Mucosa of stomach (tissue), 1 donor: ENCODE measurements around the gene MMP24.

ENCODE experiments used
- H3K27me3 ChIP-seq: one replicate; pipeline ENCODE4 v1.7.0; 2013; ENCODE audit warnings: mild to moderate bottlenecking, low read length; ENCODE audit not compliant: control insufficient read depth, insufficient read depth
- H3K36me3 ChIP-seq: one replicate; pipeline ENCODE4 v1.7.0; 2013; ENCODE audit warnings: low read length; ENCODE audit not compliant: control insufficient read depth, insufficient read depth
- H3K4me1 ChIP-seq: one replicate; pipeline ENCODE4 v1.7.0; 2013; ENCODE audit warnings: mild to moderate bottlenecking, low read length; ENCODE audit not compliant: control insufficient read depth, insufficient read depth
- H3K4me3 ChIP-seq: one replicate; pipeline ENCODE4 v1.7.0; 2013; ENCODE audit warnings: low read length
- H3K9ac ChIP-seq: one replicate; pipeline ENCODE4 v1.7.0; 2013; ENCODE audit warnings: mild to moderate bottlenecking, low read length, moderate library complexity
- H3K9me3 ChIP-seq: one replicate; pipeline ENCODE4 v1.7.0; 2013; ENCODE audit warnings: mild to moderate bottlenecking, low read length, moderate library complexity; ENCODE audit not compliant: control insufficient read depth
- donor health status: Pancreatic carcinoma.

MMP24 gene

DNA sequence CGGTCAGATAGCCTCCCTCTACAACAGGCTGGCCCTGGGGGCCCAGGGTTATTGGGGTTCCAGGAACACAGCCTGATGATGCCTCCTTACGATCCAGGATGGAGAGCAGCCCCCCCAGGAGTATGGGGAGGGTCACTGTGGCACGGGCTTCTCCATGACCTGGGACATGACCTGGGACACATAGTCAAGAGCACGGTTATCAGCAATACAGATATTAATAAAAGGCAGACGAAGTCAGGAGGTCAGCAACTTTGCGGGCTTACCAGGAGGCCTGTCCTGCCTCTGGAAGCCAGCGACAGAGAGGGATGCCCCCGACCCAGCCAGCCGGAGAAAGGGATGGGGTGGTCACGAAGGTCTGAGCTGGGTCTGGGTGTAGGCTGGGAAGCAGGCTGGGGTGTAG is 50.6 kb downstream of the MMP24 start:
- Histone ChIP-seq H3K27me3 (no peaks in the 10 kb centered on the region), H3K36me3 (peaks cover 3% of the 10 kb centered on the region), H3K4me1 (peaks cover 21% of the 10 kb centered on the region), H3K9me3 (no peaks in the 10 kb centered on the region), H3K9ac (peak overlapping the region; percentile 94), H3K4me3 (peak overlapping the region; percentile 62)

DNA sequence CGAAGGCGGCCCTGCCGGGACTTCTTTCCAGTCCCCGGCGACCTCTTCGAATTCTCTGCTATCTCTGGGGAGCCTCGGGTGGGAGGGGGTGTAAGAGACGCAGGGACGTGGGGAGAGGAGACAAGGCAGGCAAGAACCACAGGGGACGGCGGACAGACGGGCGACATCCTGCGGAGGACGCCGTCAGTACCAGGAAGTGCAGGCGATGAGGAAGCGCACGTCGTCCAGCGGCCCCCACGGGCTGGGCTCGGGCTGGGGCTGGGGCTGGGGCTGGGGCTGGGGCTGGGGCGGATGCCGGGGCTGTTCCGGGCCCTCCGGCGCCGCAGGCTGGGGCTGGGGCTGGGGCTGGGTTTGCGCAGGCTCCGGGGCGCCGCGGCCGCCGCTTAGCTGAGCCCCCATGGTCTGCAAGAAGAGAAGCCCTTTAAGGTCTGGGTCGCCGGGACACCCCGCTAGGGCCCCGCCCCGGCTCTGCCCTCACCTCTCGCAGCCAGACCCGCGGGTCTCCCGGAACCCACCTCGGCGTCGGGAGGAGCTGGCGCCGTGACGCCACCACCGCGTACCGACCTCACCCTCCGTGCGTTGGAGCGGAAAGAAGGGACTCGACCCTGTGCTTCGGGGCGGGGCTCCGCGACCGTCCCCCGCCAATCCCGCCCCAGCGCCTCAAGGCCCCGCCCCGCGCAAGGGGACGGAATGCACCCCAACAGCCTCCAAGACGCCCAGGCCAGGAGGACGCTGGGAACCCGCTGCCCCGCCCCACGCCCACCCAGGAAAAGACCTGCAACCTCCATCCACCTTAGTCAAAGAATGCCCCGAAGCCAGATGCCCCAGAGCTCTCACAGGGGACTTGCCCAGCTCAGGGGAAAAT is 51.3 kb downstream of the MMP24 start, which contains the start of gene MMP24OS:
TSS of gene MMP24OS (minus strand) at position 592 of the 865 bp plus-strand sequence. CDS start at position 399, 193 bp downstream.
- Histone ChIP-seq H3K4me3 (peak within 1 kb of the TSS; percentile 62), H3K36me3 (peaks cover 6% of the 10 kb centered on the region), H3K4me1 (peaks cover 21% of the 10 kb centered on the region), H3K27me3 (no peaks in the 10 kb centered on the region), H3K9ac (peak within 1 kb of the TSS; percentile 94), H3K9me3 (no peaks in the 10 kb centered on the region)

DNA sequence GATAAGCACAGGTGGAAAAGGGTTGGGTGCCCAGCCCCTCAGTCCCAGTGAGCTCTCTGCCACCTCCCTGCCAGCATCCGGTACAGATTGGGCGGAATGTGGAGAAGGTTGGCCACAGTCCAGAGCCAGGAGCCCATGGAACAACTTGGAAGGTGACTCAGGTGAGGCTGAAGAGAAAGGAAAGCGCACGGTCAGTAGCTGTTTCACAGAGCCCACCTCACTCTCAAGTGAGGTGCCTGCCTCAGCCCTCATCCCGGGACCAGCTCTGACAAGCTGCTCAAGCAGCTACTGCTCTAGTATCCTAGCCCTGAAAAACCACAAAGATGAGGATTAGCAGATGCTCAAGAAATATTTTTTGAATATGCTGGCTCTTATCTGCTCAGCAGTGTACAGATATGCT is 52.5 kb downstream of the MMP24 start:
- Histone ChIP-seq H3K9ac (peak overlapping the region; percentile 94), H3K9me3 (no peaks in the 10 kb centered on the region), H3K4me3 (no peak overlapping the region), H3K27me3 (no peaks in the 10 kb centered on the region), H3K36me3 (peaks cover 6% of the 10 kb centered on the region), H3K4me1 (peaks cover 29% of the 10 kb centered on the region)

DNA sequence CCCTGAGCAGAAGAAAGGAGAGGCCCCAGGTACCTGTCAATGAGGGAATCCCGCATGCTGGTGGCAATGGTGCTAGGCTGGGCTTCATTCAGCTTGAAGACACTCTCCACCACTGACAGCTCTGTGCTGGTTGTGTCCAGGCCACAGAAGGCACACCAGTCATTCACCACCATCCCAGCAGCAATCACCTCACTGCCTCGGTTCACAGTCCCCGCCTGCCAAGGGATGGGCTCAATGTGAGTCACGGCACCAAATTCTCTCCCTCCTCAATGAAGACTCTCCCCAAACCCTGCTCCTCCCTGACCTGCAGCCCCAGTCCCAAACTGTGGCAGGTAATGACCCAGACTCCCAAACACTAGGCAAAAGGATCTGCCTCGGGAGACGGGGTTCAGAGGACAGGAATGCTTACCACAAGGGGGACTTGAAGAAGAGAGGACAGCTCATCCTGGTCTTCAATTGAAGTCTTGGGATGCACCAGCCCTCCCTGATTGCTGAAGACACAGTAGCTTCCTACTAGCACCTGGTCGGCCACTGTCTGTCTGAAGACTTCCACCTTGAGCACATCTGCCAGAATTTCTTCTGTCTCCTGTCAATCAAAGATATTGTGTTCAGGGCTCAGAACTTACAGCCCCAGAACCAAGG is 53.2 kb downstream of the MMP24 start:
- Histone ChIP-seq H3K36me3 (peaks cover 6% of the 10 kb centered on the region), H3K4me3 (no peak overlapping the region), H3K4me1 (peaks cover 29% of the 10 kb centered on the region), H3K27me3 (no peaks in the 10 kb centered on the region), H3K9me3 (no peaks in the 10 kb centered on the region), H3K9ac (no peak overlapping the region)

DNA sequence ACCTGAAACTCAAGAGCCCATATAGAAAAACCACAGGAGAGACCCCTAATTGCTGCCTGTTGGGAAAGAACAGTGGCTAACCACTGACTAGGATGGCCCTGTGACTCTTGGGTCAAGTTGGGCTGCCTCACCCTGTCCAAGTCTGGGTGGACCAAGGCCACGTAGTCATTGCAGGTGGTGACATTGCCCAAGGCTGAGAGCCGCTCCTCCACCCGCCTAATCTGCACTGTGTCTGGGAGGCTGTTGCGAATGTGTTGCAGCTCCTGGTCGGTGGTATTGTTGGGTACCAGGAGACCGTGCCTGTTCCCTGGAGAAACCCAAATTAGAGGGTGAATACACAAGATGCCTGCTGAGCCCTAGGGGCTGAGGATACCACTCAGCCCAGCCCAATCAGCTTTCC is 54.0 kb downstream of the MMP24 start:
- Histone ChIP-seq H3K9me3 (no peaks in the 10 kb centered on the region), H3K9ac (no peak overlapping the region), H3K4me1 (peaks cover 35% of the 10 kb centered on the region), H3K4me3 (no peak overlapping the region), H3K36me3 (peaks cover 6% of the 10 kb centered on the region), H3K27me3 (no peaks in the 10 kb centered on the region)

DNA sequence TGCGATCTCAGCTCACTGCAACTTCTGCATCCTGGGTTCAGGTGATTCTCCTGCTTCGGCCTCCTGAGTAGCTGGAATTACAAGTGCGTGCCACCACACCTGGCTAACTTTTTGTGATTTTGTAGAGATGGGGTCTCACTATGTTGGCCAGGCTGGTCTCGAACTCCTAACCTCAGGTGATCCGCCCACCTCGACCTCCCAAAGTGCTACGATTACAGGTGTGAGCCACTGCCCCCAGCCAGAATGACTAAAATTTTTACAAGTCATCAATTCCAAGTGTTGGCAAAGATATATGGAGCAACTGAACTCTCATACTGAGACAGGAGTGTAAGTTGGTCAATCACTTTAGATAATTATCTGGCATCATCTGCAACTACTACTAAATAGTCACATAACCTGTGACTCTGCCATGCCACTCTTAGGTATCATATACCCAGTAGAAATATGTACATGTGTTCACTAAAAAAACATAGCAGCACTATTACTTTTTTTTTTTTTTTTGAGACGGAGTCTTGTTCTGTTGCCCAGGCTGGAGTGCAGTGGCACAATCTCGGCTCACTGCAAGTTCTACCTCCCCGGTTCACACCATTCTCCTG is 55.1 kb downstream of the MMP24 start:
- no peak overlapping the region for H3K9ac ChIP-seq
- peaks cover 6% of the 10 kb centered on the region for H3K36me3 ChIP-seq
- H3K4me1 ChIP-seq = peaks cover 31% of the 10 kb centered on the region
- H3K9me3 ChIP-seq = no peaks in the 10 kb centered on the region
- no peaks in the 10 kb centered on the region for H3K27me3 ChIP-seq
- H3K4me3 ChIP-seq = no peak overlapping the region

DNA sequence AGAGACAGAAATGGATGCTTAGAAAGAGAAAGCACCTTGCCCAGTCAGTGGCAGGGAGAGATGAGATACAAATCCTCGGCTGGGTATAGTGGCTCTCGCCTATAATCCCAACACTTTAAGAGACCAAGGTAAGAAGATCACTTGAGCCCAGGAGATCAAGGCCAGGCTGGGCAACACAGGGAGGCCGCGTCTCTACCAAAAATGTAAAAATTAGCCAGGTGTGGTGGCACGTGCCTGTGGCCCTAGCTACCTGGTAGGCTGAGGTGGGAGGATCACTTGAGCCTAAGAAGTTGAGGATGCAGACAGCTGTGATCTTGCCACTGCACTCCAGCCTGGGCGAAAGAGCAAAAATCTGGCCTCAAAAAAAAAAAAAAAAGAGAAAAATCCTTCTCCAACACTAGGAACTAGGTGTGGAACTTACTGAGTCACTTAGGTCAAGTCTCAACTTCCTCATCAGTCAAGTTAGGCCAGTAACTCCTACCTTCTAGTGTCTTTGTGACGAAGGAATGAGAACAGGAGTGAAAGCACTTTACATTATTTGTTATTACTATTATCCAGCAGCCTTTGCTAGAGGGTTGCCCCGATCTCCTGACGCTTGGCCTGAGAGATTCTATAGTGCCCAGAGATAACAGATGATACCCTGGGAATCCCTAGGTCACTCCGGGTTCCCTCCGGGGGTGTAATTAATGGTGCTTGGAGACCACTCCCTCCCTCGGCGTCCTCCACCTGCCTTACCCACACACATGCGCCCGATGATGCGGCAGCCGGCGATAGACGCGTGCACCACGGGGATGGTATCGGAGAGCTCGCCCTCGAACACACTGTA is 57.2 kb downstream of the MMP24 start:
- H3K4me3 ChIP-seq = peak overlapping the region; percentile 72
- H3K9me3 ChIP-seq = no peaks in the 10 kb centered on the region
- peaks cover 18% of the 10 kb centered on the region for H3K4me1 ChIP-seq
- H3K36me3 ChIP-seq = peaks cover 6% of the 10 kb centered on the region
- H3K9ac ChIP-seq = peak overlapping the region; percentile 93
- H3K27me3 ChIP-seq = no peaks in the 10 kb centered on the region

DNA sequence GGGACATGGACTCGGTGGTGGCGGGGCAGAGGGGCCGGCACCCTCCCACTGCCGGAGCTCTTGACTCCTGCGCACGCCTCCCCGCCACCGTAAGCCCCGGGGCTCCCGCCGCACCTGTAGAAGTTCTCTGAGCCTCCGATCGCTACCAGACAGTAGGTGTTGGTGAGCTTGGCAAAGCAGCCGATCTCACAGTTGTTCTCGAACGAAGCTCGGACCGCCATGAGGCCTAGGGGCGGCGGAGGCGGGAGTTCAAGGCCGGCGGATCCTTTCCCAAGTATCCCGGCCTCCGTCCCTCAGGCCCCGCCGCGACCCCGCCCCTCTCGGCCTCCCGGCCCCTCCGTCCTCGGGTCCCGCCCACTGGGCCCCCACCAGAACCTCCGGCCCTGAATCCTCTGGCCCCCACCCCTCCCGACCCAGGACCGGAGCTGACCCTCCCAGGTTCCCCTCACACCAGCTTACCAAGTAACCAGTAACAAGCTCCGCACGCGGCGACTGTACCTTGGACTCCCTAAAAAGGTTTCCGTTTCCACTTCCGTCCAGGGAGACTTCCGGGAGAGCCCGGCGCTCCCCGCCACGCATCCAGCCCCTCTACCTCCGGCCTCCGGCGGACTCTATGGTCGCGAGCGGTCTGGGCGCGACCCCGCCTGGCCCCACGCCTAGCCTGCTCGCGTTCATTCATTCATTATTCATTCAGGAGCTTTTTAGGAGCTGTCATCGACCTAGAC is 57.9 kb downstream of the MMP24 start, which contains the start of gene EIF6:
TSS of gene EIF6 (minus strand) at position 506 of the 725 bp plus-strand sequence. CDS start at position 221, 285 bp downstream.
- Histone ChIP-seq H3K9me3 (no peaks in the 10 kb centered on the region), H3K27me3 (no peaks in the 10 kb centered on the region), H3K4me1 (peaks cover 15% of the 10 kb centered on the region), H3K4me3 (peak within 1 kb of the TSS; percentile 72), H3K9ac (peak within 1 kb of the TSS; percentile 93), H3K36me3 (peaks cover 6% of the 10 kb centered on the region)

DNA sequence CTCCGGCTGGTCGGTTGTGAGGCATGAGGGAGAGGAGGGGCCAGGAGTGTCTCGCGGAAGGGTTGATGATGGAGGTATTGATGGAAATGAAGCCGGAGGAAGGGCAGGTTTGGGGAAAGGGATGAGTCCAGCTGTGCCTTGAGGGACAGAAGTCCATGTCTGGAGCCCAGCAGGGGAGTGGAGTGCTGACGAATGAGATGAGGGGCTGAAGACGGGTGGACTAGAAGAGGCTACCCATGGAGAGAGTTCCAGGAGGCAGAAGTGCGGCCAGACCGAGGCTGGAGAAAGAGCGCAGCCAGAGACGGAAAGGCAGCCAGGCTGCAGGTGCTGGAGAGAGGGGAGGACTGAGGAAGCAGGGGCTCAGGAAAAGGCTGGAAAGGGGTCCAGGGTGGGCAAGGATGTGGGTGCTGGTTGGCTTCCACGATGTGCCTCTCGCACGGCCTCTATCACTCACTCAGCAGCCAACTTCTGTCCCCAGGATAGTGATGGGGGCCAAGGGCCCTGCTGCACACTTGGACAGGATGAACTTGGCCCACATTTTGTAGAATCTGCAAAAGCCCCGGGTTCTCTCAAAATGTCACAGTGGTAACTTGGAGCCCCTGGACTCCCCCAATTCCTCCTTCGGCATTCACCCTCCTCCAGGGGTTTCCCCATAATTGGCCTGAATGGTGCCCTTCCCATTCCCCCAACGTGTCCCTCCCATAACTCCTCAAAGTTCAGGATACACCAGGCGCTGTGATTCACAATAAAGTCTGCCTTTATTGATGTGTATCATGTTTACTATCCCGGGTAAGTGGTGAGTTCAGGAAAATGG is 58.7 kb downstream of the MMP24 start:
- Histone ChIP-seq H3K4me3 (peak overlapping the region; percentile 72), H3K9me3 (no peaks in the 10 kb centered on the region), H3K4me1 (peaks cover 15% of the 10 kb centered on the region), H3K27me3 (no peaks in the 10 kb centered on the region), H3K36me3 (peaks cover 6% of the 10 kb centered on the region), H3K9ac (peak overlapping the region; percentile 93)

DNA sequence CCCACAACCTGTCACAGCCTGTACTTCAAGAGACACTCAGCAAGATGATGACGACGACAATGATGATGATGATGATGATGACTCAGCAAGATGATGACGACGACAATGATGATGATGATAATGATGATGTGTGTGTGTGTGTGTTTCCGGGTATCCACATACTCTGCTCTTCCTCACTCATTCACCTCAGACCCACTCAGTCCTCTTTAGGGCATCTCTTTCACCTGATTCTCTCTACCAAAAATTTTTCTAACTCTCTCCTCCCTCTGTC is 59.3 kb downstream of the MMP24 start:
- H3K9ac ChIP-seq = no peak overlapping the region

More for the DNA sequence above, 59.3 kb downstream of the MMP24 start:
- peaks cover 3% of the 10 kb centered on the region for H3K27me3 ChIP-seq
- no peaks in the 10 kb centered on the region for H3K9me3 ChIP-seq
- H3K36me3 ChIP-seq = peaks cover 6% of the 10 kb centered on the region
- peaks cover 15% of the 10 kb centered on the region for H3K4me1 ChIP-seq
- no peak overlapping the region for H3K4me3 ChIP-seq
